ENCODE results near the gene TLE1. TPM values are rescaled to one million over a fixed set of nuclear protein-coding genes. Genes with fewer than 3 reads are reported as not detected.

Gene TLE1
- total RNA-seq, 1 experiment from 2014 or later, result 17.3 TPM

DNA sequence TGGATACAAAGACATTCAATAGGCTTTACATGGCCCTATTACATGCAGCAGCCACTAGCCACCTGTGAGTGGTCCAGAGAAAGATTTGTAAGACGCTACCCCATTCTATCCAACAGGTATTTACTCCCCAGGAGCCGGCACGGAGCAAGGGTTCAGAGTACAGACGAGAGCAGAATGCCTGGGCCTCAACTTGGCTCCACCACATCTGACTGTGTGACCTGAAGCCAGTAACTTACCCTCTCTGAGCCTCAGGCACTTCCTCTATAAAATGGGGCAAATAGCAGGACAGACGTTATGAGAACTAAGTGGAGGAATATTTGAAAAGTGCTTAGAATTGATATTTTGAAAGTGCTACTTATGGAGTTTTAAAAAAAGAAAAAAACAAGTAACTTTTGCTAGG lies 100.0 kb downstream of the TLE1 start:
- no TSS peak for BruUV-seq (replicated peaks)
- Histone ChIP-seq H4K20me1 (ENCODE audit: insufficient read depth) (no peaks in the 10 kb centered on the region), H3K4me2 (ENCODE audit: low read length) (no peak overlapping the region), H3K4me1 (ENCODE audit: control insufficient read depth in 1 of 2, insufficient read depth in 2 of 2, low read length in 2 of 2) (no peaks in the 10 kb centered on the region), H3K79me2 (ENCODE audit: insufficient read depth, low read length) (no peaks in the 10 kb centered on the region), H3K36me3 (ENCODE audit: control insufficient read depth in 1 of 2, insufficient read depth in 2 of 2, low read length in 2 of 2) (no peaks in the 10 kb centered on the region; a peak in 1 of 4 replicates), H3K9me3 (ENCODE audit: control insufficient read depth in 1 of 2, insufficient read depth in 1 of 2, low read depth in 1 of 2, low read length in 2 of 2) (no peaks in the 10 kb centered on the region), H3K27me3 (ENCODE audit: insufficient read depth, low read length) (no peaks in the 10 kb centered on the region), H3K9ac (ENCODE audit: low read length) (no peak overlapping the region), H3K4me3 (replicated peaks in 1 of 2; ENCODE audit: low read depth in 1 of 2, low read length in 2 of 2) (no peak overlapping the region), H3K27ac (ENCODE audit: low read depth, low read length) (no peak overlapping the region), H3K9me2 (ENCODE audit: insufficient read depth) (no peaks in the 10 kb centered on the region), H2AFZ (ENCODE audit: low read depth, low read length, poor library complexity, severe bottlenecking) (no peak overlapping the region)
- intact Hi-C loops (cut with micrococcal nuclease), result no loop called here
- no peak for ATAC-seq
- TF ChIP-seq SP1 (IDR thresholded peaks at IDR 0.05; ENCODE audit: low read depth), result no peak
- ChIA-PET POLR2A (no interaction called here), CTCF (no interaction called here), RAD21 (ENCODE audit: low non-redundant PET in 1 of 2, low total read pairs in 2 of 2, uncharacterized antibody in 2 of 2, unreplicated experiment in 2 of 2) (no interaction called here)
- DNase-seq (ENCODE audit: low read depth, low spot score), result no peak

DNA sequence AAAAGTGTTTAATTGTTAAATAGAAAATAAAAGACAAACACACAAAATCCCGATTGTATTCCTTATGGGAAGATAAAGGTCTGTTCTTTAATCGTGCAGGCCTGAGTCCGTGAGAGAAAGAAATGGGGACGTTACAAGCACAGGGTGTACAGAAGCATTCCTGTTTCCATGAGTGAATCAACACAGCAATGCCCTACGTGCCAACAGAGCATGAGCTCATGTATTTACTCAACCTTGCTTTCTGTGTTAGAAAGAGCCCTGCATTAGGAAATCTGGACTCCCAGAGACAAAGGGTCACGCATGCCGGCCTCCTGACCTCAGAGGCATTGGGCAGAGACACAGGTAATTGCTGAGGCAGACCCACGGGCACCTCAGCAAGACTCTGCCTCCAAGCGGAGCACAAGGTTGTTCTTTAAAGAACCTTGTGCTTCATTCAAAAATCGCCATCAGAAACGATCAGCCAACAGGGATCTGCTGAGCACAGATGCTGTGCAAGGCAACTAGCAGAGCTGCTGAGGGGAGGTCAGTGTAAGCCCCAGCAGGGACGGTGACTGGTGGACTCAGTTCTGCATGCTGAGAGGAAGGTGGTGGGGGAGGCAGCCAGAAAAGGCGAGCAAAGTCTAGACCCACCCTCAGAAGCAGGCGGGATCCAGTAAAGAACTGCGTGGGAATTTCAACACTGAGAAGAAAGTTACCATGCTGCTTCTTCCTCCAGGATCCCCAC lies 101.0 kb downstream of the TLE1 start:
- no peak overlapping the region for H3K27ac ChIP-seq (ENCODE audit: low read depth, low read length)
- no peak overlapping the region for H2AFZ ChIP-seq (ENCODE audit: low read depth, low read length, poor library complexity, severe bottlenecking)
- BruUV-seq (replicated peaks), result no TSS peak
- no peak overlapping the region for H3K9ac ChIP-seq (ENCODE audit: low read length)
- H3K27me3 ChIP-seq (ENCODE audit: insufficient read depth, low read length), result no peaks in the 10 kb centered on the region
- no peak for ATAC-seq
- no peaks in the 10 kb centered on the region for H4K20me1 ChIP-seq (ENCODE audit: insufficient read depth)
- H3K4me2 ChIP-seq (ENCODE audit: low read length), result no peak overlapping the region
- H3K79me2 ChIP-seq (ENCODE audit: insufficient read depth, low read length), result no peaks in the 10 kb centered on the region
- ChIA-PET POLR2A (no interaction called here), CTCF (no interaction called here), RAD21 (ENCODE audit: low non-redundant PET in 1 of 2, low total read pairs in 2 of 2, uncharacterized antibody in 2 of 2, unreplicated experiment in 2 of 2) (no interaction called here)
- H3K4me3 ChIP-seq (replicated peaks in 1 of 2; ENCODE audit: low read depth in 1 of 2, low read length in 2 of 2), result no peak overlapping the region
- no peaks in the 10 kb centered on the region for H3K9me2 ChIP-seq (ENCODE audit: insufficient read depth)
- H3K9me3 ChIP-seq (ENCODE audit: control insufficient read depth in 1 of 2, insufficient read depth in 1 of 2, low read depth in 1 of 2, low read length in 2 of 2), result no peaks in the 10 kb centered on the region
- DNase-seq (ENCODE audit: low read depth, low spot score), result no peak
- no peaks in the 10 kb centered on the region; a peak in 1 of 4 replicates for H3K36me3 ChIP-seq (ENCODE audit: control insufficient read depth in 1 of 2, insufficient read depth in 2 of 2, low read length in 2 of 2)
- intact Hi-C loops (cut with micrococcal nuclease), result no loop called here
- no peak for TF ChIP-seq SIN3A (IDR thresholded peaks at IDR 0.05; ENCODE audit: low read depth)
- TF ChIP-seq EGR1 (IDR thresholded peaks at IDR 0.05; ENCODE audit: low read depth), result no peak
- no peaks in the 10 kb centered on the region for H3K4me1 ChIP-seq (ENCODE audit: control insufficient read depth in 1 of 2, insufficient read depth in 2 of 2, low read length in 2 of 2)

DNA sequence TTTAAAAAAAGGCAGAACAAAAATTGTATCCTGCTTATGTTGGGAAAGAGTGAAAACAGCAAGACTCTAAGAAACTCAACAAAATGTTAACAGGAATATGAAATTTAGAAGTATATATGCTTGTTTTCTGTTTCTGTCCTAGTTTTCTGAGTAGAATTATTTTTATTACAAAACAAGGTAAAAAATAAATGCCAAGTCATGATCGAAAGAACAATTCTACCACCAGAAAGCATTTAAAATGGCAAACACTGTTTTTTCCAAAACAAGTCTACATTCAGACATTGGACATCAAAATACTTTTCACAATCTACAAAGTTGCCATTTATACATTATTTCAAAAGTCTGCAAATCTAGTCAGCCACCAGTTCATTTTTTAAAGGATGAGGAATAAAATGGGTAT lies 102.6 kb downstream of the TLE1 start:
- DNase-seq (ENCODE audit: low read depth, low spot score) (no peak), ATAC-seq (no peak)
- ChIA-PET CTCF (no interaction called here), POLR2A (no interaction called here), RAD21 (ENCODE audit: low non-redundant PET in 1 of 2, low total read pairs in 2 of 2, uncharacterized antibody in 2 of 2, unreplicated experiment in 2 of 2) (no interaction called here)
- no peaks in the 10 kb centered on the region for H3K4me1 ChIP-seq (ENCODE audit: control insufficient read depth in 1 of 2, insufficient read depth in 2 of 2, low read length in 2 of 2)
- H3K4me3 ChIP-seq (replicated peaks in 1 of 2; ENCODE audit: low read depth in 1 of 2, low read length in 2 of 2), result no peak overlapping the region
- BruUV-seq (replicated peaks), result no TSS peak
- no peak overlapping the region for H3K4me2 ChIP-seq (ENCODE audit: low read length)
- no peaks in the 10 kb centered on the region for H3K9me3 ChIP-seq (ENCODE audit: control insufficient read depth in 1 of 2, insufficient read depth in 1 of 2, low read depth in 1 of 2, low read length in 2 of 2)
- intact Hi-C loops (cut with micrococcal nuclease), result no loop called here
- H3K27me3 ChIP-seq (ENCODE audit: insufficient read depth, low read length), result no peaks in the 10 kb centered on the region
- H3K27ac ChIP-seq (ENCODE audit: low read depth, low read length), result no peak overlapping the region
- no peaks in the 10 kb centered on the region for H3K79me2 ChIP-seq (ENCODE audit: insufficient read depth, low read length)
- no peak overlapping the region for H2AFZ ChIP-seq (ENCODE audit: low read depth, low read length, poor library complexity, severe bottlenecking)
- H3K9ac ChIP-seq (ENCODE audit: low read length), result no peak overlapping the region
- no peaks in the 10 kb centered on the region for H3K9me2 ChIP-seq (ENCODE audit: insufficient read depth)
- H4K20me1 ChIP-seq (ENCODE audit: insufficient read depth), result no peaks in the 10 kb centered on the region
- H3K36me3 ChIP-seq (ENCODE audit: control insufficient read depth in 1 of 2, insufficient read depth in 2 of 2, low read length in 2 of 2), result no peaks in the 10 kb centered on the region; a peak in 1 of 4 replicates
- TF ChIP-seq, protein P1, sequence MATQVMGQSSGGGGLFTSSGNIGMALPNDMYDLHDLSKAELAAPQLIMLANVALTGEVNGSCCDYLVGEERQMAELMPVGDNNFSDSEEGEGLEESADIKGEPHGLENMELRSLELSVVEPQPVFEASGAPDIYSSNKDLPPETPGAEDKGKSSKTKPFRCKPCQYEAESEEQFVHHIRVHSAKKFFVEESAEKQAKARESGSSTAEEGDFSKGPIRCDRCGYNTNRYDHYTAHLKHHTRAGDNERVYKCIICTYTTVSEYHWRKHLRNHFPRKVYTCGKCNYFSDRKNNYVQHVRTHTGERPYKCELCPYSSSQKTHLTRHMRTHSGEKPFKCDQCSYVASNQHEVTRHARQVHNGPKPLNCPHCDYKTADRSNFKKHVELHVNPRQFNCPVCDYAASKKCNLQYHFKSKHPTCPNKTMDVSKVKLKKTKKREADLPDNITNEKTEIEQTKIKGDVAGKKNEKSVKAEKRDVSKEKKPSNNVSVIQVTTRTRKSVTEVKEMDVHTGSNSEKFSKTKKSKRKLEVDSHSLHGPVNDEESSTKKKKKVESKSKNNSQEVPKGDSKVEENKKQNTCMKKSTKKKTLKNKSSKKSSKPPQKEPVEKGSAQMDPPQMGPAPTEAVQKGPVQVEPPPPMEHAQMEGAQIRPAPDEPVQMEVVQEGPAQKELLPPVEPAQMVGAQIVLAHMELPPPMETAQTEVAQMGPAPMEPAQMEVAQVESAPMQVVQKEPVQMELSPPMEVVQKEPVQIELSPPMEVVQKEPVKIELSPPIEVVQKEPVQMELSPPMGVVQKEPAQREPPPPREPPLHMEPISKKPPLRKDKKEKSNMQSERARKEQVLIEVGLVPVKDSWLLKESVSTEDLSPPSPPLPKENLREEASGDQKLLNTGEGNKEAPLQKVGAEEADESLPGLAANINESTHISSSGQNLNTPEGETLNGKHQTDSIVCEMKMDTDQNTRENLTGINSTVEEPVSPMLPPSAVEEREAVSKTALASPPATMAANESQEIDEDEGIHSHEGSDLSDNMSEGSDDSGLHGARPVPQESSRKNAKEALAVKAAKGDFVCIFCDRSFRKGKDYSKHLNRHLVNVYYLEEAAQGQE (IDR thresholded peaks at IDR 0.05; ENCODE audit: low read depth), result no peak
- no peak for TF ChIP-seq EGR1 (IDR thresholded peaks at IDR 0.05; ENCODE audit: low read depth)
- TF ChIP-seq POLR2A (IDR thresholded peaks at IDR 0.05; ENCODE audit: borderline replicate concordance, extremely low read depth, insufficient read depth, insufficient read length), result no peak
- no peak for TF ChIP-seq CBX3 (IDR thresholded peaks at IDR 0.05; ENCODE audit: low read depth)
- TF ChIP-seq, protein P2, sequence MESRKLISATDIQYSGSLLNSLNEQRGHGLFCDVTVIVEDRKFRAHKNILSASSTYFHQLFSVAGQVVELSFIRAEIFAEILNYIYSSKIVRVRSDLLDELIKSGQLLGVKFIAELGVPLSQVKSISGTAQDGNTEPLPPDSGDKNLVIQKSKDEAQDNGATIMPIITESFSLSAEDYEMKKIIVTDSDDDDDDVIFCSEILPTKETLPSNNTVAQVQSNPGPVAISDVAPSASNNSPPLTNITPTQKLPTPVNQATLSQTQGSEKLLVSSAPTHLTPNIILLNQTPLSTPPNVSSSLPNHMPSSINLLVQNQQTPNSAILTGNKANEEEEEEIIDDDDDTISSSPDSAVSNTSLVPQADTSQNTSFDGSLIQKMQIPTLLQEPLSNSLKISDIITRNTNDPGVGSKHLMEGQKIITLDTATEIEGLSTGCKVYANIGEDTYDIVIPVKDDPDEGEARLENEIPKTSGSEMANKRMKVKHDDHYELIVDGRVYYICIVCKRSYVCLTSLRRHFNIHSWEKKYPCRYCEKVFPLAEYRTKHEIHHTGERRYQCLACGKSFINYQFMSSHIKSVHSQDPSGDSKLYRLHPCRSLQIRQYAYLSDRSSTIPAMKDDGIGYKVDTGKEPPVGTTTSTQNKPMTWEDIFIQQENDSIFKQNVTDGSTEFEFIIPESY (IDR thresholded peaks at IDR 0.05; ENCODE audit: extremely low read depth, insufficient replicate concordance, low read length), result no peak
- TF ChIP-seq ZNF274 (IDR thresholded peaks at IDR 0.05; ENCODE audit: low read depth, low read length), result no peak

Data from HCT116 (cell line).